HEK293 (cell line): ENCODE results near the gene ZNG1F.
"Not testable (repeated sequence)": the region's sequence is repeated elsewhere in the genome, so short reads cannot be mapped to it uniquely, and the experiment has no call there.

Source experiments
- YY1 ChIP-seq: fragments of 450-650 bp; formaldehyde crosslinking; IDR thresholded peaks from 2 replicates; pipeline ENCODE4 v1.5.1; 2018; ENCODE audit warnings: missing biosample characterization, missing genetic modification characterization
- ZBTB11 ChIP-seq: fragments of 450-650 bp; formaldehyde crosslinking; conservative IDR thresholded peaks from 2 replicates; pipeline ENCODE4 v1.5.1; 2016; ENCODE audit warnings: low read depth, missing biosample characterization, missing genetic modification characterization
- ZNF146 ChIP-seq: fragments of 450-650 bp; formaldehyde crosslinking; IDR thresholded peaks from 2 replicates; pipeline ENCODE4 v1.5.1; 2016; ENCODE audit warnings: missing biosample characterization, missing genetic modification characterization
- ZNF239 ChIP-seq: fragments of 450-650 bp; formaldehyde crosslinking; IDR thresholded peaks from 2 replicates; pipeline ENCODE4 v1.5.1; 2016; ENCODE audit warnings: missing biosample characterization, missing genetic modification characterization
- ZNF24 ChIP-seq: fragments of 450-650 bp; formaldehyde crosslinking; IDR thresholded peaks from 2 replicates; pipeline ENCODE4 v1.5.1; 2016; ENCODE audit warnings: missing biosample characterization, missing genetic modification characterization
- ZNF248 ChIP-seq: fragments of 450-650 bp; formaldehyde crosslinking; IDR thresholded peaks from 2 replicates; pipeline ENCODE4 v1.5.1; 2017; ENCODE audit warnings: missing biosample characterization, missing genetic modification characterization
- ZNF274 ChIP-seq, 2 experiments: fragments of 200-500 bp in 1 of 2; fragments of 450-650 bp in 1 of 2; sonication (Bioruptor generic) in 1 of 2; formaldehyde crosslinking in 1 of 2; IDR thresholded peaks; 2 replicates each; pipeline versions ENCODE4 v1.5.1 to v1.6.1; 2014 to 2016; ENCODE audit warnings: borderline replicate concordance in 1 of 2, inconsistent platforms in 1 of 2, low read length in 1 of 2, missing biosample characterization in 1 of 2, missing genetic modification characterization in 1 of 2
- ZNF302 ChIP-seq: fragments of 450-650 bp; formaldehyde crosslinking; IDR thresholded peaks from 2 replicates; pipeline ENCODE4 v1.5.1; 2016; ENCODE audit warnings: missing biosample characterization, missing genetic modification characterization, low read depth
- ZNF48 ChIP-seq: fragments of 450-650 bp; formaldehyde crosslinking; IDR thresholded peaks from 2 replicates; pipeline ENCODE4 v1.5.1; 2016; ENCODE audit warnings: missing biosample characterization, missing genetic modification characterization
- ZNF561 ChIP-seq: fragments of 450-650 bp; IDR thresholded peaks from 2 replicates; pipeline ENCODE4 v1.5.1; 2018; ENCODE audit warnings: missing biosample characterization, missing genetic modification characterization, borderline replicate concordance
- ZNF76 ChIP-seq: fragments of 450-650 bp; formaldehyde crosslinking; IDR thresholded peaks from 2 replicates; pipeline ENCODE4; 2016; ENCODE audit warnings: low read depth, missing biosample characterization, missing genetic modification characterization, borderline replicate concordance
- ZNF785 ChIP-seq: fragments of 450-650 bp; formaldehyde crosslinking; IDR thresholded peaks from 2 replicates; pipeline ENCODE4 v1.5.1; 2016; ENCODE audit warnings: missing biosample characterization, missing genetic modification characterization
- TF ChIP-seq, protein P1 (sequence below): fragments of 450-650 bp; formaldehyde crosslinking; IDR thresholded peaks from 2 replicates; pipeline ENCODE4 v1.5.1; 2016; ENCODE audit warnings: missing biosample characterization, missing genetic modification characterization

- TF ChIP-seq, protein P1, sequence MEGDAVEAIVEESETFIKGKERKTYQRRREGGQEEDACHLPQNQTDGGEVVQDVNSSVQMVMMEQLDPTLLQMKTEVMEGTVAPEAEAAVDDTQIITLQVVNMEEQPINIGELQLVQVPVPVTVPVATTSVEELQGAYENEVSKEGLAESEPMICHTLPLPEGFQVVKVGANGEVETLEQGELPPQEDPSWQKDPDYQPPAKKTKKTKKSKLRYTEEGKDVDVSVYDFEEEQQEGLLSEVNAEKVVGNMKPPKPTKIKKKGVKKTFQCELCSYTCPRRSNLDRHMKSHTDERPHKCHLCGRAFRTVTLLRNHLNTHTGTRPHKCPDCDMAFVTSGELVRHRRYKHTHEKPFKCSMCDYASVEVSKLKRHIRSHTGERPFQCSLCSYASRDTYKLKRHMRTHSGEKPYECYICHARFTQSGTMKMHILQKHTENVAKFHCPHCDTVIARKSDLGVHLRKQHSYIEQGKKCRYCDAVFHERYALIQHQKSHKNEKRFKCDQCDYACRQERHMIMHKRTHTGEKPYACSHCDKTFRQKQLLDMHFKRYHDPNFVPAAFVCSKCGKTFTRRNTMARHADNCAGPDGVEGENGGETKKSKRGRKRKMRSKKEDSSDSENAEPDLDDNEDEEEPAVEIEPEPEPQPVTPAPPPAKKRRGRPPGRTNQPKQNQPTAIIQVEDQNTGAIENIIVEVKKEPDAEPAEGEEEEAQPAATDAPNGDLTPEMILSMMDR (tag by site-specific recombination) = not testable (repeated sequence)
- not testable (repeated sequence) for TF ChIP-seq ZNF302; ZNF24 (tag by site-specific recombination); ZNF274 (IDR thresholded peaks at IDR 0.05; ENCODE audit: low read length); ZNF274 (tag by site-specific recombination; IDR thresholded peaks at IDR 0.05; ENCODE audit: borderline replicate concordance); ZBTB11 (tag by site-specific recombination); ZNF76 (tag by site-specific recombination); ZNF561 (tag by site-specific recombination); ZNF146; ZNF48 (tag by site-specific recombination); ZNF239 (tag by site-specific recombination); YY1; ZNF785 (tag by site-specific recombination); ZNF248
Measured at GRCh38 chr9:41124250-41125108, 64.6 kb downstream of the ZNG1F start.
